Hematopoietic multipotent progenitor cell treated with erythropoietin and hydrocortisone succinate and interleukin-3 and kit ligand, for 6 days (in vitro differentiated cells): ENCODE data around the gene SVIL.
"Not testable (repeated sequence)": the region's sequence is repeated elsewhere in the genome, so short reads cannot be mapped to it uniquely, and the experiment has no call there.

Experiments
- DNase-seq: peaks from one replicate; pipeline ENCODE4 v3.0.0-alpha.2; 2015

SVIL gene

DNA sequence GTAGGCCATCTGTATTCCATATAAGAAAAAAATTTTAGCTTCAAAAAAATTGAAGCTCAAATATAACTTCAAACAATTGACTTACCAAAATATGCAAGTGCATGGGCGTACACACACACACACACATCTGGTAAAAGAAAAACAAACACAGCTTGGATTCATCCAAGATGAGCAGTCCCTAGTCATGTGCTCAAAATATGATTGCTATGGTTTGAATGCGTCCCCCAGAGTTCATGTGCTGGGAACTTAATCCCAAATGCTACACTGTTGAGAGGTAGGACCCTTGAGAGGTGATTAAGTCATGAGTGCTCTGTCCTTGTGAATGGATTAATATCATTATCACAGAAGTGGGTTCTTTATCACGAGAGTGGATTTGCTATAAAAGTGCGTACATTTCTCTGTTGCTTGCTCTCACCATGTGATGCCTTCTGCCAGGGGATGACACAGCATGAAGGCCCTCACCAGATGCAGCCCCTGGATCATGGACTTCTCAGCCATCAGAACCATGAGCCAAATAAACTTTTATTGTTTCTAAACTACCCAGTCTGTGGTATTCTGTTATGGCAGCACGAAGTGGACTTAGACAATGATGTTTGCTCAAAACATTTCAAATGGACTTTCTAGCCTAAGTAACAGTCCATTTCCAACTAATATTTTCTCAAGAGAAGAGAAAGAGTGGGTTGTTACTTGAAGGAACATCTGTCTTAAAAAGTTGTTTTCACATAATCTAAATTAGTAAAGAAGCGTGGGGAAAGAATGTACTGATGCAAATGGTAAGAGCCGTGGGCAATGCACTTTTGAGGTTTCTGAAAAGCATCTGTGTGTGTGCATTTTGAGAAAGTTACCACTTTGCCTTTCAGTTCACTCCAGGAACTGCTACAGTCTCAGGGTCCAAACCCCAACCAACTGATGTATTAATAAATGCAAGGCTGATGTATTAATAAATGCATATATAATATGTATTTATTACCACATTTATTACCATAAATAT, 15.1 kb upstream of the SVIL start:
- DNase-seq, result no peak

DNA sequence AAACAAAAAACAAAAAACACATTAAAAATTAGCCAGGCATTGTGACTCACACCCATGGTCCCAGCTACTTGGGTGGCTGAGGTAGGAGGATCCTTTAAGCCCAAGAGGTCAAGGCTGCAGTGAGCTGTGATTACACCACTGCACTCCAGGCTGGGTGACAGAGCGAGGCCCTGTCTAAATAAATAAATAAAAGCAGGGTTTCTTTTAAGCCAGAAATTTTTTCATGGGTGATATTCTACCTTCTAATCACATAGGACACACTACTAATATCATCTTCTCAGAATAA, 14.2 kb upstream of the SVIL start:
- DNase-seq, result no peak

DNA sequence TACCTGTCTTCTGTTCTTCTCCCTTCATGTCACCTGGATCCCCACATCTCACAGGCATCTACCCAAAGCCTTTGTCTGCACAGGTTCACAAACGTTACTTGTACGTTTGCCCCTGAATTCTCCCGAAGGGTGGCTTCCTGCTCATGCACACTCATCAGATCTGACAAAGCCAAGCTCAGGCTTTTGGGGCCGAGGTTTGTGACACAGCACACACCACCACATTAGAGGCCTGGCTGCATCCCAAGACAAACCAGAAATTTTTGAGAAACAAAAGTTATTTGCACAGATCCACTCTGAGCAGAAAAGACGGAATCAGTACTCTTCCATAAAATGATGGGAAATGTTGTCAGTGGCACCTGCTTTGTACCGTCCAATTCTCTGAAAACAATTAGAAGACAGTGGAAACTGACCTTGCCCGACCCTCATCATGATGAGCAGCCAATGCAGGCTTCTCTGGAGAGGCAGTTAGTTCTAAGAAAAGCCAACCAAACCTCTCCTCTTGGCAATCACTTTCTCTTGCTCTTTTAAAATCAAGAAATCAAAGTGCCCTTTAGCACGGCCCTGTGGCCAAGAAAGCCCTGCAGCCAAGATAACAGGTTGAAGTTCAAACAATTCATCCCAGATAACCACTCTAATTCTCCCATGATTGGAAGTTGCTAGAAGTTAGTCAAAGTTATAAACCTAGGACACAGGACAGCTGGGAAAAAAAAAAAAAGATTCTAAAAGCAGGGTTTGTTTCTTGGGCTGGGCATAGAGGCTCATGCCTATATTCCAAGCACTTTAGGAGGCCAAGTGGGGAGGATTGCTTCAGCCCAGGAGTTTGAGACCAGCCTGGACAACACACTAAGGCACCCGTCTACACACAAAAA, 13.6 kb upstream of the SVIL start:
- no peak for DNase-seq

DNA sequence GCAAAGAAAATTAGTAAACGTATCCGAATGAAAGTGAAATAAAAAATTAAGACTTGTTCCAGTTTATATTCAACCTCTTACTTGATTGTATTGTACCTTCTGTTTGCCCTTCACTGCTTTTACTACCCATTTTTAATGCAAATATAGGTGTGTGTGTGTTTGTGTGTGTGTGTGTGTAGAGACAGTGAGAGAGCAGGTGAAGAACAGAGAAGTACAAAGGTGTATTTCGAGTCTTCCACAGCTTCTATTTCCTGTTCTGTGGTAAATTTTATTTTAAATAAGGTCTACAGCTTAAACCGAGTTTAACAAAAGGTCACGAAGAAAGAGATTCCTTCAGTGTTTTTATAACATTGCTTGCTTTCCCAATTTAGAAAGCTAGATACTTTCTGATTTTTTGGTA, 12.7 kb upstream of the SVIL start:
- no peak for DNase-seq

DNA sequence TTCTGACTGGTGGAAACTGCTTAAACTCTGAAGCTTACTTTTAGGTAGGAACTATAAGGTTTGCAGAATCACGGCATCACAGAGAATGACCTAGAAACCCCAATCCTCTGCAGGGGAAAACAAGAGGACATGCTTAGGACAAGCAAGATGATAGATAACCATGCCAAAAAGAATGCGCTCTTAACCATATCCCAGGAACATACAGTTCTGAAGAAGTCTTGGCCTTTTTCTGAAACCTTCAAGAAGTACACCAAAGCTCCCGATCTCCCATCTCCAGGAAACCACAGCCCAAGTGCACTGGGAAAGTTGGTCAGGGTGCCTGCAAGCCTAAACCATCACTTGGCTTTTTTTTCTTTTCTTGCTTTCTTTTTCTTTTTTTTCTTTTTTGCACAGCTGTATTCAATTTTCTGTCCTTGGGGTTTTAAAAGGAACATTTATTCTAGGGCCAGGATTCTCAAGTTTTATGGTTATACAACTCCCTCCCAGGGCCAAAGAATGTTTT, 12.2 kb upstream of the SVIL start:
- no peak for DNase-seq

DNA sequence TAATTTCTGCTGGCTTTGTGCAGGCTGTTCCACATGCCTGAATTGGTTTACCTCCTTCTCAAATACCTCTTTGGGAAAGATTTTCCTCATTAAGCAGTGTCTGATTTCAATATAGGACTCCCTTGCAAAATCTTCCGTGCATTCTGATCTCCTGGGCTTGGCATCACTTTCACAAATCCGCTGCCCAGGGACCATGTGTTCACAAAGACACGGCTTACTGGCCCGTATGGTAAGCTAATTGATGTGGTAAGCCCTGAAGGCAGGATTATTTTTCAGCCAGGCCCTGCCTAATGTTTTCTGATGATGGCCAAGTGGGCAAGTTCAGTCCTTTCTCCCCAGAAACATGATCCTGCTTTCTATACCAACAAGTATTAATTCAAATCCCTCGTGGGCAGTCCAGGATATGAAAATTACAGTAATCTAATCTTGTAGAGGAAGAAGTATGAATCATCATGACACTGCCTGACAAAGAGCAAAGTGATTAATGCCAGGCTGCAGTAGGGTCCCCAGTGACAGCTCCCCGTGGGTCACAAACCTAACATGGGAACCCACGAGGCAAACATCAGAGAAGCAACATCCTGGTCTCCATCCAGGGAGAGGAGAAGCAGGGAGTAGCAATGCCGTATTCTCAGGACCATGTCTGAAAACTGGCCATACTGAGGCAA, 11.6 kb upstream of the SVIL start:
- no peak for DNase-seq

DNA sequence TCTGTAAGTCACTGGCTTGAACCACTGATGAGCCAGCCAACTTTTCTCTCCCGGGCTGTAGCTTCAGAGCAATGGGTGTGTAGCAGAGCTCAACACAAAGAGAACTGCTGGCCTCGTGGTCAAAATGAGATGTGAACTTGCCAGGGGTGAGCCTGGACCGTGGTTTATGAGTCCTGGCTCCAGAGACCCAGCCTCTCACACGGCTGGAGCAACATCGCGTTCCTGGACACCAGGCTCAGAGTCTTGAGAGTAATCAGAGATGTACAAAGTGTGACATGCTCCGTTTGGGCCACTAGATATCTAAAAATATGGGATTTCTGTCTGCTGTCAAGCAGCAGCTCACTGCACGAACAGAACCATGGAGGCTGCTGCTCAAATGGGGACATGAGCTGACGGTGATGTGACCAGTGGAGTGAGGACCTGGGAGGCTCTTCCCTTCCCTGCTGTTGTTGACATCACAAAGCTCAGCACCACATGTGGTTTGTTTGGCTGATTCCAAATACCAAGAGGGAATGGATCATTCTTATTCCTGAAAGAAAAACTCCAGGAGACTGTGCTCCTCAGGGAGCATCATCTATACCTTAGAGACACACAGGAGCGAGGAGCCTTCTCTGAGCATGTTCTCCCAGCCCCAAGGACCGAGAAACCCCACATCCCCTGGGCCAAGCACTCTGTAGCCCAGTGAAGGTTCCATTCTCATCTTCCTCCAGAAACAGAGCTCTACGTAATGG, 9.2 kb upstream of the SVIL start:
- DNase-seq, result no peak

DNA sequence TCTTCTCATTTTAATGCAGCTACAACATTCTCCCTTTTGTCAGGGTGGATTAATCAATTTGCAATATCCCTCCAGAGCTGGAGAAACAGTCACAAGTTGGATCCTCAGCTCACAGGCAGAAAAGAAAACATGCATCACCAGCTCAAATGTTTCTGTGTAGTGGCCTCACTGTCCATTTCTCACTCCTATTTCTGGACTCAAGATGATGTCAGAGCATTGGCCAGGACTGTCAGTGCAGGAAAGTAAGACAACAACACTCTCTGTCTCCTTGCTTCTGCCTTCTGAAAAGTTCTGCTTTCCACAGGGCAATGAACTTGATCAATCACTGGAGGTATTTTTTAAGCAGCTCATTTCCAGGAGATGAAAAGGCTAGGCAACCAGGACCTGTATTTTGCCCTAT, 8.2 kb upstream of the SVIL start:
- DNase-seq, result no peak

DNA sequence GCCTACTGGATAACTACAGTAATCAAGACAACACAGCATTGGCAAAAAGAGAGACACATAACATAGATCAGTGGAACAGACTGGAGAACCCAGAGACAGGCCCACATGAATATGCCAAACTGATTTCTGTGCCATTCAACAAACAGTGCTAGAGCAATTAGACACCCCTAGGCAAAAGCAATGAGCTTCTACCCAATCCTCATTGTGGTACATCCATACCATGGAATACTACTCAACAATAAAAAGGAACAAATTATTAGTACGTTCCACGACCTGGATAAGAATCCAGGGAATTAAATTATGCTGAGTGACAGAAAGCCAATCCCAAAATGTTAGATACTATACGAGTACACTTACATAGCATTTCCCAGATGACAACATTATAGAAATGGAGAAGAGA, 2.8 kb upstream of the SVIL start:
- DNase-seq, result no peak

DNA sequence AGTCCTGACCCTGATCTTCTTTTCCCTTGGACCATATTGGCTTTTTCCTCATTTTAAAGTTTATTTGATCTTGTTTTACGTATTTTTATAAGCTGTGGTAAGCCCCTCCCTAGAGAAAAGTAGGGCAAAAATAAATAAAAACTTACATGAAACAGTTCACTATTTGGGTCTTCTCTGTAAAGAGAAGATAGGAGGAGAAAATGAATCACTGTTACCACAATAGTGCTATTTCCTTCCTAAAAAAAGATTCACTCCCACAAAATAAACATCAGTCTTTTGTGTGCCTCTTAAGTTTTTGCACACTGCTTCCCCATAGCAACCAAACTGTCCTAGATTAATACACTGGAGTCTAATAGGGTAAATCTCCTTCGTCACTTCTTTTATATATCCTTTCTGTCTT, 1.4 kb upstream of the SVIL start:
- no peak for DNase-seq

DNA sequence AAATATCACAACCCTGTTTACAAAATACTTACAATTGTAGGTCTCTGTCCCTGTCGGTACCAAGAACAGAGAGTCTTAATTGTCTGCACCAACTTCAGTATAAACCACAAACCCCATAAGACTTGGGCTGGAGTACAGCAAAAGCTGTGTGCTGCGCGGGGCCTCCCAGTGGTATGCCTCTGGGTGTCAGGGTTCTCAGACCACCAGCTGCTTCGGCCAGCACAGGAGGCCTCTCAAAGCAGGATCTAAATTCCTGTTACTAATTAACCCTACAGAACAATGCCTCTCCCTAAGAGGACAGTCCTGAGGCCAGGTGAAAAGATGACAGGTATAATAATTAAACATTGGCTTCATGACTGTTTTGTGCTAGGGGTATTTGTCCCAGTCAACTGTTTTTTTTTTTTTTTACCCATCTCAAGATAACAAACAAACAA, 957 bp upstream of the SVIL start:
- DNase-seq, result no peak

DNA sequence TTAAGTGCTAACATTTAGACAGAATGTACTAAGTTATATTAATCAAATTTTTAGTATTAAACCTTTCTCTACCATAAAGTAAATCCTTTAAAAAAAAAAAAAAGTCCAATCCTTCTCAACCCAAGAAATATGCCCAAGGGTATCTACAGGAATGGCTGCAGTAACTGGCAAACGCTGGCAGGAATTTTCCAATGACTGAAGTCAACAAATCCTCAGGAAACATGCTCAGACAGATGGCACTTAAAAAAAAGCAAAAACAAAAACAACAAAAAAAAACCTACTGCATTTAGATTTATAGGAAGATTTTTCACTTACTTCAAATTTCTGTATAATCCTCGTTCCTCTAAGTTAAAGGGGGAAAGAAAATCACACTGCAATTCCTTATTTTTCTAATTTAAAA, 666 bp downstream of the SVIL start:
- no peak for DNase-seq

DNA sequence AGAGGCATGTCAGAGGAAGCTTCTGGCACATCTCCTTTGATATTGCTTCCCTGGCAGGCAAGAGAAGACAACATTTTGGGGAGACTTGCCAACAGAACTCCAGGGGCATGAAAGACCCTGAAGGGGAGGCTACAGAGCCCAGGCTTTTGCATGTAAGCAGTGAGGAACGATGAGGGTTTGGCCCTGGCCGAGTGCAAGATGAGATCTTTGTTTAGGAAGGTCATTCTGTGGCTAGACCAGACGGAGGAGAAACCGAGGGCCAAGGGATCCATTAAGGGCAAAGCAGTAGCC, 3.8 kb downstream of the SVIL start:
- DNase-seq, result no peak

DNA sequence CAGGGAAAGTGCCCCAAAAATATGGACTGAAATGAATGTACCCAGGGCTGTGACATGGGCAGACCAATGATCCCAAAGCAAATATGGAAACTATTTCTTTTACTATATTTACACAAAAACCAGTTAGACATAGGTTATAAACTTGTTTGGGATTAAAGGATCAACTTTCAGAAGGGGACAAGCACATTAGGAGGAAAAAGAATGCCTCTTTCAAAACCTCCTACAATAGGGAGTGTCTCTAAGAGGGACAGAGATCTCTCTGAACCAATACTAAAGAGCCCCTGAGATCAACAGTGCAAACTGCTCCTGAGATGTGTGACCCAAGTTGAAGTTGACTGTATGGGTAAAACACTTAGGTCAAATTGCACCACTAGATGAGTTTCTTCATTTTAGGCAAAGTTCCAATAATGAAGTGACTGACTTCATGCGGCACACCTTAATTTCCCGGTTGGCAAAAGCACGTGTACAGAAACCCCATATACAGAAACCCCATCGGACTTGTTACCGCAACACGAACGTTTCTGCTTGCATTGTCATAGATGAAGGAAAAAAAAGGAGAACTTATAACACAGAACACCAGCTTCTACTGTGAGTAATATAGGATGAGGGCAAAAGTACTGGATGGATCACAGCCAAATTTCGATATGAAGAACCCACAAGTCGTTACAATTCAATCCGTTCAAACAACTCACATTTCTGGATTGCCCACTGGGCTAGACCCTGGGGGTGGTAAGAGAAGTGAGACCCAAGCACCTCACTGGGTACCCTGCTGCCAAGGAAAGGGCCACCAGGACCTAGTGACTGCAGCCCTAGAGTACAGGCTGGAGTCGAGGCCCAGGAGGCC, 4.3 kb downstream of the SVIL start:
- no peak for DNase-seq

DNA sequence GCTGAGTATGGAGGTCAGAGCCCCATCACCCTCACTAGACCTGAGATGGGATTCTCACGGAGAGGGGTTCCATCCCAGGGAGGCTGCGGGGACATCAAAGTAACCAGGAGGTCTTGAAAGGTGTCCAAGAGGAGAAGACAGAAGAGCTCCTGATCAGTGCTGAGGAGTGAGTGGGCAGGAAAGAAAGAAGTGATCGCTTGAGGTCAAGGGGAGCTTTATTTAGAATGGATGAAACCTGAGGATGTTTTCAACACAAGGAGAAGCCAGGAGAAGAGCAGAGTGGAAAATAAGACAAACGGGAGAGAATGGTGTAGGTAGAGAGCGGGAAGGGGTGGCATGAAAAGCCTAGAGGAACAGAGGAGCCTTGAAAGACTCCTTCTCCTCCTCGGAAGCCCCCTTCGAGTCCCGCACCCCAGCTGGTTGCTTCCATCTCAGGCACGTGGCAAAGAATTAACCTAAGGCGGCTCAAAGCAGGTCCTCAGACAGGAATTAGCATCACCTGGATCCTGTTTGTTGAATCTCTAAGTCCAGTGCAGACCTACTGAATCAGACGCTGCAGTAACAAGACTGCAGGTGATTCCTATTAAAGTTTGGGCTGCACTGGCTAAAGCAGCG, 5.8 kb downstream of the SVIL start:
- DNase-seq, result no peak

DNA sequence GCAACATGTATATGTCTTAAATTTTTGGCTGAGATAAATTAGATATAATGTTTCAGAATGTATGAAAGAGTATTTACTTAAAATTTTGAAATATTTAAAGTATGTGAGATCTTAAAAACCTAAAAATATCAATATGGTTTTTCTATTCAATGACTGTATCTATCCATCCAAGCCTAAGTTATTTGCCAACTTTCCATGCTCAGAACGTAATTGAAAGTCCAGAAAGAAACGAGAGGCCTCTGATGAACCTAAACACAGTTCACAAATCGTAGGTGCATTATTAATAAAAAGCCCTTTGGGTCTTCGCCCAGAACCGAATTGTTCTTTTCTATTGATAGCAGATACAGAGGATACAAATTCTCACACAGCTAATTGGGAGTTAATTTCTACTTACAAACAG, 6.5 kb downstream of the SVIL start:
- DNase-seq, result no peak

DNA sequence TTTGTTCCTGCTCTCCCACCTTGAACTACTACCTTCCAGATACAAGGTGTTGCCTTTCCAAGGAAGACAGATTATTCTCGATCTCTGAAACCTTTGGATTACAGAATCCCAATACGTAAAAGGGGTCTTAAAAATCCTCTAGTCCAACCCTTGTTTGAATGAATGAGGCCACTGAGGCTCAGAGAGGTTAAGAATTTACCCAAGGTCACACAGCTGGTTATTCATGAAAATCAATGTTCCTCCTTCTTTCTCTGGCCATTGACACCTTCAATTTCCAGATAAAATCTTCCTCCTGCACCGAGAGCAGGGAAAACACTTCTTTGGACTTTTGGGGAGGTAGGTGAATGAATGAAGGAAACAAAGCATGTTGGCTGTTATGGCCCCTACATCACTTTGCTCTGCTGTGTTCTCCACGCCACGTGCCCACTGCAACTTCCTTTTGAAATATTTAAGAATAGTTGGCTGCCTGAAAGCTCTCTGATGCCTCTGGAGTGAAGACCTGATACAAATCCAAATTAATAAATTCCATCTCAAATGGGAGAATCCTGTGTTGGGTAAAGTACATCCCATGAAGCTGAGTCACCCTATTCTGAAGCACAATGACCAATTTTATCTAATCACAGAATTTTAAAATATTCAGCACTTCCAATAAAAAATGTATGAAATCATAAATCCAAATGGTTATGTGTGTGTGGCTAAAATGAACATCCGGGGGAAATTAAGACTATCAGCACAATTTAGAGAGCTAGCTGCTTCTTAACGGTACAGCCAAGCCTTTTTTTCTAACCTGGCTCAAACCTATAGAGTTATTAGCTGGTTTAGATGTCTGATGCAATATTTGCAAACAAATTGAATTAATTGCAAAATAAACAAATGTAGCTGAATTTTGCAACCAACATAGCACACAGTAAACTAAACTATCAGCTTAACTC, 7.3 kb downstream of the SVIL start:
- DNase-seq, result no peak

DNA sequence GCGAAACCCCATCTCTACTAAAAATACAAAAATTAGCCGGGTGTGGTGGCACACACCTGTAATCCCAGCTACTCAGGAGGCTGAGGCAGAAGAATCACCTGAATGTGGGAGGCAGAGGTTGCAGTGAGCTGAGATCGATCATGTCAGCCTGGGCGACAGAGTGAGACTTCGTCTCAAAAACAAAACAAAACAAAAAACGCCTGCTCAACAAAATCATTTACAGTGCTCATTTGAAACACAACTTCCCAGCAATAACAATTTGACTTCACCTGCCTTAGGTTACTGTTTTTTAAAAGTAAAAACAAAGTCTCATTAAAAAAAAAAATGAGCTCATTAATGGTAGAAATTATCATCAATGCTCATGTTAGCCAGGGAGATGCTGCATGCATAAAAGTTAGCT, 10.4 kb downstream of the SVIL start:
- DNase-seq, result not testable (repeated sequence)

DNA sequence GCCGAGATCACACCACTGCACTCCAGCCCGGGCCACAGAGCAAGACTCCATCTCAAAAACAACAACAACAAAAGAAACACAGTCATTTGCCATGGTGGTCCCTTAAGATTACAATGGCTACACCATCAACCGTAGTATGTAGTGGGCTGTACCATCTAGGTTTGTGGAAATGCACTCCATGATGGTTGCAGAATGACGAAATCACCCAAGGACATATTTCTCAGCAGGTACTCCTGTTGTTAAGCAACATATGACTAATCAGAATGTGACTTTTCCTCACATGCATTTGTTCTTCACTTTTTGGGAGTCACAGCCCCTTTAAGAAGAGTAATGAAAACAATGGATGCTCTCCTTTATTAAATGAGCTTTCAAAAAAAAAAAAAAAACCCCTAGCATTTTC, 11.0 kb downstream of the SVIL start:
- DNase-seq, result no peak

DNA sequence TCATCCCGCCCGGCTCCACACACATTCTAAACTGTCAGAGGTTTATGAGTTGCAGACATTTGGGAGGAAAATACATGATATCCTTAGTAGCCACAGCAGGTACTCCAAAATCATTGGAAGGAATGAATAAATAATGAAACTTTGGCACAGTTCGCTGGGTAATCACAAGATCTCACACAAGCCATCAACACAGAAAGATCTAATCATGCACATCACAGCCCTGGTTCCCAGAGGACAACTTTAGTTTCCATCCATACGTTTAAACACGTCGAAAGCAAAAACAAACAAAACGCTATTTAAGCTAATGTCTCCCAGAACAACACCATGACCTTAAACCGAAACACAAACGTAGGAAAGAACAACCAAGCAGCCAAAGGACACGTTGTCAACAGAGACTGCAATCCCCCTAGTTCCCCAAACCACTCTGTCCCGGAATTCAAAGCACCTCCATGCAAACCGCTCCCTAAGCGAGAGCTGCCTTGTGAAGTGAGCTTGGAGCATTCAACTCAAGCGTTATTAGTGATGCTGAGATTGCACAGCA, 12.3 kb downstream of the SVIL start:
- no peak for DNase-seq
